Activated B cell treated with CpG ODN at 0.5 μM for 24 hours (primary cell): ENCODE data around the gene SNRNP35. TPM values are rescaled to one million over a fixed set of nuclear protein-coding genes. Genes with fewer than 3 reads are reported as not detected.

Experiments used
- ATAC-seq: fragments of 200-7000 bp; cut with Tn5 transposase; one replicate; pipeline ENCODE4 v1.10.0; 2021; ENCODE audit warnings: low read depth, mild to moderate bottlenecking, moderate library complexity
- CTCF ChIA-PET: fragments of 350-600 bp; sonication (Branson Sonifier 250); formaldehyde crosslinking; loops from one replicate; lab custom pipeline; 2021; ENCODE audit warnings: antibody characterized with exemption; lab: Charles Lee
- POLR2A ChIA-PET: fragments of 350-600 bp; sonication (Branson Sonifier 250); formaldehyde crosslinking; loops from one replicate; lab custom pipeline; 2021; ENCODE audit warnings: antibody characterized with exemption; lab: Charles Lee
- DNase-seq: peaks from one replicate; pipeline ENCODE4 v3.0.0; 2022
- H3K27ac Mint-ChIP-seq: one replicate; pipeline ENCODE4 v1.8.0; 2020; ENCODE audit warnings: mixed read lengths
- H3K27me3 Mint-ChIP-seq: one replicate; pipeline ENCODE4 v1.8.0; 2021; ENCODE audit warnings: mixed read lengths
- H3K36me3 Mint-ChIP-seq: one replicate; pipeline ENCODE4 v1.8.0; 2021; ENCODE audit warnings: low read depth, mixed read lengths
- H3K4me1 Mint-ChIP-seq: one replicate; pipeline ENCODE4 v1.8.0; 2021; ENCODE audit warnings: mixed read lengths
- H3K4me3 Mint-ChIP-seq: one replicate; pipeline ENCODE4 v1.8.0; 2020; ENCODE audit warnings: mild to moderate bottlenecking, mixed read lengths
- H3K9me3 Mint-ChIP-seq: one replicate; pipeline ENCODE4 v1.8.0; 2020; ENCODE audit warnings: mixed read lengths
- intact Hi-C: fragments of 100-400 bp; cut with micrococcal nuclease; formaldehyde crosslinking; loops from one replicate; pipeline ENCODE4 v1.15.1; 2024
- total RNA-seq: library from RNA; stranded (reverse); gene quantifications from 2 replicates; pipeline ENCODE4 v1.2.3, GENCODE V29; 2022
- TF ChIP-seq, protein P1 (sequence below): fragments of 200-600 bp; IDR thresholded peaks from one replicate; pipeline ENCODE4 v1.8.0; 2022; ENCODE audit warnings: antibody characterized with exemption, mild to moderate bottlenecking

SNRNP35 gene
- total RNA-seq, 1 donor from 2014 or later = 51.5 TPM

DNA sequence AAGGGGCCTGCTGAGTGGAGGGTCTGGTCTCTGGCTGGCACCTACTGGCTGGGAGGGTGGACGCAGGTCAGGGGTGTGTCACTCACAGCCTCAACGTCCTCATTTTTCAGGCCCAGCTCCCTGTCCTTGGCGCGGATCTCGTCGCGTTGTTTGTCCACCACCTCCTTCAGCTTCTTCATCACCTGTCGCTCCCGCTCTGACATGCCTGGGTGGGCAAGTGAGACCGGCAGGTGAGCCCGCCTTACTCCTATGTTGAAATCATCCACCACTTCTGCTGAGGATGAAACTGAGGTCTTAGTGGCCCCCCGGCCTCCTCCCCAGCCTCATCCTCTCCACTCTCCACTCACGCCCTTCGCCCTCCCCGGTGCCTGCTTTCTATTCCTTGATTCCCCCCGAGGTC lies 41.4 kb downstream of the SNRNP35 start:
- no peaks in the 10 kb centered on the region for H3K4me1 Mint-ChIP-seq
- TF ChIP-seq, protein P1, sequence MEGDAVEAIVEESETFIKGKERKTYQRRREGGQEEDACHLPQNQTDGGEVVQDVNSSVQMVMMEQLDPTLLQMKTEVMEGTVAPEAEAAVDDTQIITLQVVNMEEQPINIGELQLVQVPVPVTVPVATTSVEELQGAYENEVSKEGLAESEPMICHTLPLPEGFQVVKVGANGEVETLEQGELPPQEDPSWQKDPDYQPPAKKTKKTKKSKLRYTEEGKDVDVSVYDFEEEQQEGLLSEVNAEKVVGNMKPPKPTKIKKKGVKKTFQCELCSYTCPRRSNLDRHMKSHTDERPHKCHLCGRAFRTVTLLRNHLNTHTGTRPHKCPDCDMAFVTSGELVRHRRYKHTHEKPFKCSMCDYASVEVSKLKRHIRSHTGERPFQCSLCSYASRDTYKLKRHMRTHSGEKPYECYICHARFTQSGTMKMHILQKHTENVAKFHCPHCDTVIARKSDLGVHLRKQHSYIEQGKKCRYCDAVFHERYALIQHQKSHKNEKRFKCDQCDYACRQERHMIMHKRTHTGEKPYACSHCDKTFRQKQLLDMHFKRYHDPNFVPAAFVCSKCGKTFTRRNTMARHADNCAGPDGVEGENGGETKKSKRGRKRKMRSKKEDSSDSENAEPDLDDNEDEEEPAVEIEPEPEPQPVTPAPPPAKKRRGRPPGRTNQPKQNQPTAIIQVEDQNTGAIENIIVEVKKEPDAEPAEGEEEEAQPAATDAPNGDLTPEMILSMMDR = no peak
- peaks cover 7% of the 10 kb centered on the region for H3K27me3 Mint-ChIP-seq
- POLR2A ChIA-PET = no interaction called here
- H3K9me3 Mint-ChIP-seq = no peaks in the 10 kb centered on the region
- H3K4me3 Mint-ChIP-seq = no peak overlapping the region
- H3K27ac Mint-ChIP-seq = no peak overlapping the region
- CTCF ChIA-PET = no interaction called here
- ATAC-seq = no peak
- no peaks in the 10 kb centered on the region for H3K36me3 Mint-ChIP-seq
- no peak for DNase-seq
- intact Hi-C loops = no loop called here

- H3K27ac Mint-ChIP-seq = no peak overlapping the region
- POLR2A ChIA-PET = interaction anchor here (0.7 kb wide), 1 partner anchor 1282 kb away, joined by 3 read pairs; no protein-coding TSS in a partner anchor
- H3K4me1 Mint-ChIP-seq = no peaks in the 10 kb centered on the region
- DNase-seq = no peak
- H3K27me3 Mint-ChIP-seq = peaks cover 7% of the 10 kb centered on the region
- no peaks in the 10 kb centered on the region for H3K36me3 Mint-ChIP-seq
- TF ChIP-seq, protein P1 = no peak
- no peak for ATAC-seq
- CTCF ChIA-PET = no interaction called here
- H3K4me3 Mint-ChIP-seq = no peak overlapping the region
- no peaks in the 10 kb centered on the region for H3K9me3 Mint-ChIP-seq
- intact Hi-C loops = no loop called here
Observed at GRCh38 chr12:123502163-123502704, 44.3 kb downstream of the SNRNP35 start.

DNA sequence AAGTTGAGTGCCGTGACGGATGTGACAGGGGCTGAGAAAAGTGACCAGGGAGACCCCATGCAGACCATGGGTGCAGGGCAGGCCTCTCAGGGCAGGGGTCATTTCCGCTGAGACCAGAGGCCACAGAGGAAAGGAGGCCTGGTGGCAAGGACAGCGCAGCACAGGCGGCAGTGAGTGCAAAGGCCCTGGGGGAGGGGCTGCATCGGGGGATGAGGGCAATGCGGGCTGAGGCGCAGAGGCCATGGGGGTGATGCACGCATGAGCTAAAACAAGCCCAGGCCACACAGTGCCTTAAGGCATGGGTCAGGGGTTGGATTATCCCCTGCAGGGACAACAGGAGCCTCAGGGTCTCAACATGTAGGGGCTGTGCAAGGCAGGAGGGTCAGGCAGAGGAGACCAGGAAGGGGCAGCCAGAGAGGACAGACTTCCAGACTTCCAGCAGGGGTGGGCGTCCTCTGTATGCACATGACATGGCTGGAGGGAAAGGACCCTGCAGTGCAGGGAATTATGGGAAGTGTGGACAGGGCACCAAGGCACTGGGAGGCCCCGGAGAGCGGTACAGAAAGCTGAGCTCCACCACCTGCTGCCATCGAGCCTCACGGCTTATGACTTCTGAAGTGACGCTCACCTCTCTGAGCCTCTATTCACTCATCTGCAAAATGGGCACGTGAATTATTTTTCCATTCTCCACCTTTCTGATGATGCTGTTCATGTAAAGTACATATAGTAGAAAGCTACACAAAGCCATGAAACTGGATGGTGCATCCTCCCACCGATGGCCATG lies 48.3 kb downstream of the SNRNP35 start:
- peaks cover 4% of the 10 kb centered on the region for H3K27me3 Mint-ChIP-seq
- no peaks in the 10 kb centered on the region for H3K36me3 Mint-ChIP-seq
- TF ChIP-seq, protein P1 = no peak
- ATAC-seq = no peak
- intact Hi-C loops = no loop called here
- no peak for DNase-seq
- no peak overlapping the region for H3K4me3 Mint-ChIP-seq
- POLR2A ChIA-PET = no interaction called here
- no peaks in the 10 kb centered on the region for H3K4me1 Mint-ChIP-seq
- no peaks in the 10 kb centered on the region for H3K9me3 Mint-ChIP-seq
- CTCF ChIA-PET = no interaction called here
- H3K27ac Mint-ChIP-seq = no peak overlapping the region

DNA sequence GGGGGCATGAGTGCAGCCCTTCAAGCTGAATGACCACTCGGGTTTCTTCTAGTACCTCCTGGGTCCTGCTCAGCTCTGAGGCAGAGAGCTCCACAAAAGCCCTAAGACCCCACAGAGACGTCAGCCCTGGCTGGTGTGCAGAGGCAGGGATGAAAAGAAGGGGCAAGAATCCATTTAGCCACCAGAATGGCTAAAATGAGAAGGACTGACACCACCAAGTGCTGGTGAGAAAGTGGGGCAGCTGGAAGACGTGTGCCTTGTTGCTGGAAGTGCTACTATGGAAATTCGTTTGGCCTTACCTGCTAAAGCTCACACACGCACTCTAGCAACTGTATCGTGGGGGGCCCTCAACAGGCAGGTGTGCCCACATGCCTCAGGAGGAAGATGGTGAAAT lies 48.9 kb downstream of the SNRNP35 start:
- Mint-ChIP-seq H3K27ac (no peak overlapping the region), H3K9me3 (no peaks in the 10 kb centered on the region)

More for the DNA sequence above, 48.9 kb downstream of the SNRNP35 start:
- ChIA-PET POLR2A (no interaction called here), CTCF (no interaction called here)
- Mint-ChIP-seq H3K36me3 (no peaks in the 10 kb centered on the region), H3K27me3 (peaks cover 4% of the 10 kb centered on the region), H3K4me3 (no peak overlapping the region), H3K4me1 (no peaks in the 10 kb centered on the region)
- TF ChIP-seq, protein P1 = no peak
- DNase-seq (no peak), ATAC-seq (no peak)
- intact Hi-C loops = no loop called here
